Stromal cell of bone marrow (primary cell): ENCODE results near the gene ZNRD2.
"Not testable (repeated sequence)": the region's sequence is repeated elsewhere in the genome, so short reads cannot be mapped to it uniquely, and the experiment has no call there.

Experiments
- DNase-seq: peaks from one replicate; pipeline ENCODE4 v3.0.0-alpha.2; 2012; ENCODE audit warnings: low read depth

The ZNRD2 gene, protein sequence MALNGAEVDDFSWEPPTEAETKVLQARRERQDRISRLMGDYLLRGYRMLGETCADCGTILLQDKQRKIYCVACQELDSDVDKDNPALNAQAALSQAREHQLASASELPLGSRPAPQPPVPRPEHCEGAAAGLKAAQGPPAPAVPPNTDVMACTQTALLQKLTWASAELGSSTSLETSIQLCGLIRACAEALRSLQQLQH

DNA sequence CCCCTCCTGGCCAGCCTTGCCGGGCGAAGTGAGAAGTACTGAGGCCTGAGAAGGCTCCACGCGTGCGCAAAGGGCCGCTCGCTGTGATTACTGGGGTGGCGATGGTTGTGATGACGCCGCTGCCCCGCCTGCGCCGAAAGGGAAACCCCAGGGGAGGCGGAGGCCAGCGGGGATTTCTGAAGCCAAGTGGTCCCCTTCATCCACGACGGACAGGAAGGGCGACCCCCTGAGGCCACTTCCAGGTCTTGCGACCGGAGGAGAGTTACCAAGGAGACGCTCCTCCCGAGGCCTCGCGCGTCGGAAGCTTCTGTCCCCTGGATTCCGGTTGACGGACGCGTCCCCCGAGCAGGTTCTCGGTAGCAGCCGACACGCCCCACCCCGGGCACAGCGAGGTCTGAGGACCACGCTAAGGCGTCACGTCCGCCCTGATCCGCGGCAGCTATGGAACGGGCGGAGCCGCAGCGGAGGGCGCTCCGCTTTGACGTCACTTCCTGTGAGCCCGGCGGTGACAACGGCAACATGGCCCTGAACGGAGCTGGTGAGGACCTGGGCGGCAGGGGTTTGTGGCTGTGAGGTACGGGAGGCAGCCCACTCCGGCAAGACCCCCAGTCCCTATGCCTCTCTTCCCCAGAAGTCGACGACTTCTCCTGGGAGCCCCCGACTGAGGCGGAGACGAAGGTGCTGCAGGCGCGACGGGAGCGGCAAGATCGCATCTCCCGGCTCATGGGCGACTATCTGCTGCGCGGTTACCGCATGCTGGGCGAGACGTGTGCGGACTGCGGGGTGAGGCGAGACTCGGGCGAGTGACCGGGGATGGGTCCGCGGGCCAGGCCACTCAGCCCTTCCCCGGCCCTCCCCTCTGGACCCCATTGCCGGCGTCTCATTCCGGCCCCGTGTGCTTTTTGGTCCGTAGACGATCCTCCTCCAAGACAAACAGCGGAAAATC, at the start of gene ZNRD2:
TSS of gene ZNRD2 (plus strand) at position 505 of the 946 bp plus-strand sequence. CDS start at position 520, 15 bp downstream.
- peak; percentile 94 for DNase-seq

DNA sequence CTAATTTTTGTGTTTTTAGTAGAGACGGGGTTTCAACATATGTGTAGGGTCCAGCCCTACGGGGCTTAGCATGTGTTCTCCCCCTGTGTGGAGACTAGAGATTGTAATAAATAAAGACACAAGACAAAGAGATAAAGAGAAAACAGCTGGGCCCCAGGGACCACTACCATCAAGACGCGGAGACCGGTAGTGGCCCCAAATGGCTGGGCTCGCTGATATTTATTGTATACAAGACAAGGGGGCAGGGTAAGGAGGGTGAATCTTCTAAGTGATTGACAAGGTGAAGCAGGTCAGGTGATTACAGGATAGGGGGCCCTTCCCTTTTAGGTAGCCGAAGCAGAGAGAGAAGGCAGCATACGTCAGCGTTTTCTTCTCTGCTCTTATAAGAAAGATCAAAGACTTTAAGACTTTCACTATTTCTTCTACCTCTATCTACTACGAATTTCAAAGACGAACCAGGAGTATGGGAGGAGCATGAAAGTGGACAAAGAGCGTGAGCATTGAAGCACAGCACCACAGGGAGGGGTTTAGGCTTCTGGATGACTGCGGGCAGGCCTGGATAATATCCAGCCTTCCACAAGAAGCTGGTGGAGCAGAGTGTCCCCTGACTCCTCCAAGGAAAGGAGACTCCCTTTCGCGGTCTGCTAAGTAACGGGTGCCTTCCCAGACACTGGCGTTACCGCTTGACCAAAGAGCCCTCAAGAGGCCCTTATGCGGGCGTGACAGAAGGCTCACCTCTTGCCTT, 48.3 kb upstream of the ZNRD2 start:
- not testable (repeated sequence) for DNase-seq

DNA sequence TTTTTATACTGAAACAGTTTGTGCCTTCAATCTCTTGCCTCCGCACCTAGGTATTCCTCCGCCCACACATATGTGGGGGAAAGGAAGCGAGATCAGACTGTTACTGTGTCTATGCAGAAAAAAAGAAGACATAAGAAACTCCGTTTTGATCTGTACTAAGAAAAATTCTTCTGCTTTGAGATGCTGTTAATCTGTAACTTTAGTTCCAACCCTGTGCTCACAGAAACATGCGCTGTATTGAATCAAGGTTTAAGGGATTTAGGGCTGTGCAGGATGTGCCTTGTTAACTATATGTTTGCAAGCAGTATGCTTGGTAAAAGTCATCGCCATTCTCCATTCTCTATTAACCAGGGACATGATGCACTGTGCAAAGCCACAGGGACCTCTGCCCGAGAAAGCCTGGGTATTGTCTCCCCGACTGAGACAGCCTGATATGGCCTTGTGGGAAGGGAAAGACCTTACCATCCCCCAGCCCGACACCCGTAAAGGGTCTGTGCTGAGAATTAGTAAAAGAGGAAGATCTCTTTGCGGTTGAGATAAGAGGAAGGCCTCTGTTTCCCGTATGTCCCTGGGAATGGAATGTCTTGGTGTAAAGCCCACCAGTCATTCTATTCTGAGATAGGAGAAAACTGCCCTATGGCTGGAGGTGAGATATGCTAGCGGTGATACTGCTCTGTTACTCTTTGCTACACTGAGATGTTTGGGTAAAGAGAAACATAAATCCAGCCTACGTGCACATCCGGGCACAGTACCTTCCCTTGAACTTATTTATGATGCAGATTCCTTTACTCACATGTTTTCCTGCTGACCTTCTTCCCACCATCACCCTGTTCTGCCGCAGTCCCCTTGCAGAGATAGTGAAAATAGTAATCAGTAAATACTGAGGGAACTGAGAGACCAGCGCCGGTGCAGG, 47.3 kb upstream of the ZNRD2 start:
- DNase-seq = not testable (repeated sequence)

DNA sequence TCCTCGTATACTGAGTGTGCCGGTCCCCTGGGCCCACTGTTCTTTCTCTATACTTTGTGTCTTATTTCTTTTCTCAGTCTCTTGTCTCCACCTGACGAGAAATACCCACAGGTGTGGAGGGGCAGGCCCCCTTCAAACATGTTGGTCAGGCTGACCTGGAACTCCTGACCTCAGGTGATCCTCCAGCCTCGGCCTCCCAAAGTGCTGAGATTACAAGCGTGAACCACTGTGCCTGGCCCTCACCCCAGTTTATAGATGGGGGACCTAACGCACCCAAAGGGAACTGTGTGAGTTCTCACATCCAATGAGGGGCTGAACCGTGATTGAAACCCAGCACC, 46.7 kb upstream of the ZNRD2 start:
- not testable (repeated sequence) for DNase-seq

DNA sequence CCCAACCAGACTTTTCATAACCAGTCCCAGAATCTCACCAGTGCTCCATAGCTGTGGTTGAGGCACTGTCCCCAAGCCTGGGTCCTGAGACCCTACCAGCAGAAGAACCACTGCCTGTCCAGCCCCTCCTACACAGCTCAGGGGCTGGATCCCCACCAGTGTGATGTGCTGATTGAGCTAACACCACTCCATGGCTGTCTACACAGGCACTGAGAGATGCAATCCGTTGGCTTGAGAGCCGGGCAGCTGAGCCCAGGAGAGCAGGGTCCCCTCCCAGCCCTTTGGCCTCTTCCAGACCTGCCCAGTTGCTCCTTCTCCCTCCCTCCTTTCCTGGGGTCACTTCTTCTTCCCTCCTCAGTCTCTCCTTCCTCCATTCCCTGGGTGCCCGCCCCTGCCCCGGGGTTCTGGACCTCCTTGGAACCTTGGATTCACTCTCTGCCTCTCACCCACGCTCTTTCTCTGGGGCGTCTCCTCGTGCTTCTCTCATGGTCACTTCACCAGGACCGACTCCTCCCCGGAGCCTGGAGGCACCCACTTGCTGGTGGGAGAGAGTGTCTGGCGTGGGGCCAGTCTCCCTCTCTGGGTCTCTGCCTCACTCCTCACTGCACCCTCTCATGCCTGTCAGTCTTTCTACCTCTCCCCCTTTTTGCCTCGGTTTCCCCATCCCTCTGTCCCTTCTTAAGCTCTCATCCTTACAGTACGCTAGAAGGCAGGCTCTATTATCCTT, 46.1 kb upstream of the ZNRD2 start:
- DNase-seq = no peak

DNA sequence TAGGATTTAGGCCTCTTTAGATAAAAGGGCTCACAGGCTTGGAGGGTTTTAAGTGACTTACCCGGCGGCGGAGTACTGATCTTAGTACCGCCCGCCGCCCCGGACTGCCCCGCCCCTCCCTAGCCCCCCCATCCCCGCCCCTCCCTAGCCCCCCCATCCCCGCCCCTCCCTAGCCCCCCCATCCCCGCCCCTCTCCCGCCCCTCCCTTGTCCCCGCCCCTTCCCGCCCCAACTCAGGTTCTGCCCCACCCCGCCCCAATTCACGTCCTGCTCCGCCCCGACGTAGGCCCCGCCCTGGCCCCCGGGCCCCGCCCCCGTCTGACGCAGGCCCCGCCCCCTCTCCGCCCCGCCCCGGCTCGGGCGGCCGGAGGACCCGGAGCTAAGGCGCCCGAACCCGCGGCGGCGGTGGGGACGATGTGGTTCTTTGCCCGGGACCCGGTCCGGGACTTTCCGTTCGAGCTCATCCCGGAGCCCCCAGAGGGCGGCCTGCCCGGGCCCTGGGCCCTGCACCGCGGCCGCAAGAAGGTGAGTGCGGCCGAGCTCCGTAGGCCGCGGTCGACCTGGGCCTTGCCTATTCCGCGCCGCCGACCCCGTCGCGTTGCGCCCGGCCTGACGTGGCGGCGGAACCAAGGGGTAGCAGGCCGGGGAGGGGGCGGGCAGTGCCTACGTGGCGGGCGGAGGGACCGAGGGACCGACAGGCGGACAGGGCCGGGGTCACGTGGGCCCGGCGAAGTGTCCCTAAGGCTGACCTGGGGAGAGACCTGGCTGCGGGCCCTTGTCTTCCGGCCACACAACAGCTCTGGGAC, 45.3 kb upstream of the ZNRD2 start, which contains the start of gene SCYL1:
TSS of gene SCYL1 (plus strand) at position 343 of the 805 bp plus-strand sequence. CDS start at position 414, 71 bp downstream.
- peak; percentile 54 for DNase-seq

DNA sequence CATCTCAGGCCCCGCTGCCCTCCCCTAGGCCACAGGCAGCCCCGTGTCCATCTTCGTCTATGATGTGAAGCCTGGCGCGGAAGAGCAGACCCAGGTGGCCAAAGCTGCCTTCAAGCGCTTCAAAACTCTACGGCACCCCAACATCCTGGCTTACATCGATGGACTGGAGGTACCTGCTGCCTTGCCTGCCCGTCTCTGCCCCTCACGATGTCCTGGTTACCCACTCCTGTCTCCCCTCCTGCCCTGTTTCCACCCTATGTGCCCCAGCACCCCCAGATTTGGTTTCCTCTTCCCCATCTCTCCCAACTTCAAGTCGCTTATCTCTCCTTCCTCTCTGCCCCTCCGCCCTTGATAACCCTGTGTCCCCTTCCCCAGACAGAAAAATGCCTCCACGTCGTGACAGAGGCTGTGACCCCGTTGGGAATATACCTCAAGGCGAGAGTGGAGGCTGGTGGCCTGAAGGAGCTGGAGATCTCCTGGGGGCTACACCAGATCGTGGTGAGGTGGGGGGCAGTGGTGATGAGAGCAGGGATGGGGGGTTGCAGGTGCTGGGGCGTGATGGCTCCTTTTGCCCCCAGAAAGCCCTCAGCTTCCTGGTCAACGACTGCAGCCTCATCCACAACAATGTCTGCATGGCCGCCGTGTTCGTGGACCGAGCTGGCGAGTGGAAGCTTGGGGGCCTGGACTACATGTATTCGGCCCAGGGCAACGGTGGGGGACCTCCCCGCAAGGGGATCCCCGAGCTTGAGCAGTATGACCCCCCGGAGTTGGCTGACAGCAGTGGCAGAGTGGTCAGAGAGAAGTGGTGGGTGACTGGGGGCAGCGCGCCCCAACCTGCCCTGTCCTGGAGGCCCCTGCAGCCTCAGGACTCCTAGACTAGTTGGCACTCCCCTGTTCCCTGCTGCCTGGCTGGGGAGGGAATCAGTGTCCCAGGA, 44.5 kb upstream of the ZNRD2 start:
- DNase-seq = peak; percentile 9

DNA sequence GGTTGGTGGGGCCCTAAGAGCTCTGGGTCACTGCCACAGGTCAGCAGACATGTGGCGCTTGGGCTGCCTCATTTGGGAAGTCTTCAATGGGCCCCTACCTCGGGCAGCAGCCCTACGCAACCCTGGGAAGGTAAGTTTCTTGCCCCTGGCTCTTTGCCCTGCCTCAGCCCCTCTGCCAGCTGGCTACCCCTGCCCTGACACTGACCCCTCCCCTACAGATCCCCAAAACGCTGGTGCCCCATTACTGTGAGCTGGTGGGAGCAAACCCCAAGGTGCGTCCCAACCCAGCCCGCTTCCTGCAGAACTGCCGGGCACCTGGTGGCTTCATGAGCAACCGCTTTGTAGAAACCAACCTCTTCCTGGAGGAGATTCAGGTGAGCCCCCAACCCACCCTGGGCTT, 43.5 kb upstream of the ZNRD2 start:
- DNase-seq = no peak

DNA sequence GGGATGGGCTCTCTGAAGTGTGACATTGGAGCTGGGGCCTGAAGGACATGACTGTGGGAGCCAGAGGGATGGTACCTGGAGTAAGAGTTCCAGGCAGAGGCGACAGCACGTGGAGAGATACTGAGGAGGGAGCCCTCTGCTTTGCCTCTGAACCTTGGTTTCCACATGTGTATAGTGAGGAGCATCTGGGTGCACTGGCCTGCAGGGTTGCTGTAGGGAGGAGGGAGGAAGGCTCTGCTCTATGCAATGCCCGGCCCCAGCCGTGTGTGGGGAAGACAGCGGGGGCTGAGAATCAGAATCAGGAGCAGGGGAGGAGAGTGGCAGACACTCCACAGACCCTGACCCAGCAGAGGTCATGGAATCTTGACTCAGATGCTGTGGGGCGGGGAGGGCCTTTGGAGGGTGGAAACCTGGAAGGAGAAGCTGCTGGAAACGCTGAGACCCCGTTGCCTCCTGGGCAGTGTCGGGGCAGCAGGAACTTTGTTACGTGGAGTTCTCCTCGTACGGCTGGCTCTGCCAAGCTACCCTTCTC, 41.4 kb upstream of the ZNRD2 start:
- DNase-seq = no peak

DNA sequence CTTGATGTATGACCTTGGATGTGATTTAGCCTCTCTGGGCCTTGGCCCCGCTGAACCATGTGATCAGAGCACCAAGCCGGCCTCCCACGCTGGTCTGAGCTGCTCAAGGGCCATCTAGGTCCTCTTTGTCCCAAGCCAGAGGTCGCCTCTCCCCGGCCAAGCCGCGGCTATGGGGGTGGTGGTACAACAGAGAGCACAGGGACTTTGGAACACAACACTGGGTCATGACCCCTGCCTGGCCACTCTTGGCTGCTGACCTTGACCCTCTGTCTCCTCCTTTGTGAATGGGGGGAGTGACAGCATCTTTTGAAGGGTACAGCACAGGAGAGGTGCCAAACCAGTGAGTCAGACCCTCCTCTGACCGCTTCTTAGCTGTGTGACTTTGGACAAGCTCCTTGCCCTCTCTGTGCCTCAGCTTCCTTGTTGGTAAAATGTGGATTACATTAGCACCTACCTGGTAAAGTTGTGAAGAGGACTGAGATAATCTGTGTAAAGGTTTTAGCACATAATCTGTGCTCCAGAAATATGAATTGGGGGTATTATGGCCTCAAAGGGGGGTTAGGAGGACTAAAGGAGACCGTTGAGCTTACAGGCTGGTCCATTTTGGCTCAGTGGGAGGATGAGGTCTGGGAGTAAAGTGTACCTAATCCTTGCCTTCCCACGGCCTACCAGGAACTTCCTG, 40.7 kb upstream of the ZNRD2 start:
- DNase-seq = no peak

DNA sequence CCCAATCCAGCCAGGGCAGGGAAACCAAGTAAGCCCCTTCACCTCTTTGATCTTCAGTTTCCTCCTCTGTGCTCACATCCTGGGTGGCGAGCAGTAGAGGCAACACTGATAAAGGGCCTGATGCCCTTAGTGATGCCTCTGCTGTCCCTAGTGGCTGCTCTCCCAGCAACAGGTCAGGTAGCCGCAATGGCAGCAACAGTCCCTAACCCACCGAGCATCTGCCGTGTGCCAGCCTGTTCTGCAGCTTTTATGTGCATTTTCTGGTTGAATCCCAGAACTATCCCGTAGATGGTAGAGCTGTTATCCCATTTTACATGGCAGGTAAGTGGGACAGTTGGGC, 40.1 kb upstream of the ZNRD2 start:
- DNase-seq = no peak

DNA sequence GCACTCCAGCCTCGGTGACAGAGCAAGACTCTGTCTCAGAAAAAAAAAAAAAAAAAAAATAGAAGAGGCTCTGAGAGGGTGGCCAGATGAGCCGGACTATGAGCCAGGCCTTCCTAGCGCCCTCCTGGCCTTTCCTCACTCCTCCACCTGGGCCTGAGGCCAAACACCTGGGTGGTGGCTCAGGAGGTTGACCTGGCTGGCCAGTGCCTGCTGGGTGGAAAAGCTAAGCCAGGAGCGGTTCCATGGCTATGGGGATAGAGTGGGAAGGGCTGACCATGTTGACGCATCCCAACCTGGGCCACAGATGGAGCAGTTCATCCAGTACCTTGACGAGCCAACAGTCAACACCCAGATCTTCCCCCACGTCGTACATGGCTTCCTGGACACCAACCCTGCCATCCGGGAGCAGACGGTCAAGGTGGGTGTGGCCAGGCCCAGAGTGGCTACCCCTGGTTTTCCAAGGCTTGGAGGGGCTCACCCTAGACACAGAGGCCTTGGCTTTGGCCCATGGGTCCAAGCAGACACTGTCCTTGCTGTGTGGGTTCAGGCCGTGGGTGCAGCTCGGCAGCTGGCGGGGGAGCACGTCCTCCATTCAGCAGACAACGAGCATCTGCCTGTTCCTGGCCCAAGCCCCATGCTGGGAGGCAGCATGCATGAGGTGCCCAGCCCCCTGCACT, 37.8 kb upstream of the ZNRD2 start:
- DNase-seq = no peak

DNA sequence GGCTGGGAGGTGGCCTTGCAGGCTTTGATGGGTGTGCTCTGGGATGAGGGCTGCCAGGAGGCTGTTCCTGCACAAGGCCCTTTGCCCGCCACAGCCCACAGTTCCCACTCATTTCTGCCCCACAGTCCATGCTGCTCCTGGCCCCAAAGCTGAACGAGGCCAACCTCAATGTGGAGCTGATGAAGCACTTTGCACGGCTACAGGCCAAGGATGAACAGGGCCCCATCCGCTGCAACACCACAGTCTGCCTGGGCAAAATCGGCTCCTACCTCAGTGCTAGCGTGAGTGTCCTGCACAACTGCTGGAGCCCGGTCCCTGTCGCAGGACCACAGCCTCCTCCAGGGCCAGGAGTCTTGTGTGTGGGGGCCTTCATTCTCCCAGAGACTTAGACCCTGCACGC, 35.2 kb upstream of the ZNRD2 start:
- DNase-seq = no peak

DNA sequence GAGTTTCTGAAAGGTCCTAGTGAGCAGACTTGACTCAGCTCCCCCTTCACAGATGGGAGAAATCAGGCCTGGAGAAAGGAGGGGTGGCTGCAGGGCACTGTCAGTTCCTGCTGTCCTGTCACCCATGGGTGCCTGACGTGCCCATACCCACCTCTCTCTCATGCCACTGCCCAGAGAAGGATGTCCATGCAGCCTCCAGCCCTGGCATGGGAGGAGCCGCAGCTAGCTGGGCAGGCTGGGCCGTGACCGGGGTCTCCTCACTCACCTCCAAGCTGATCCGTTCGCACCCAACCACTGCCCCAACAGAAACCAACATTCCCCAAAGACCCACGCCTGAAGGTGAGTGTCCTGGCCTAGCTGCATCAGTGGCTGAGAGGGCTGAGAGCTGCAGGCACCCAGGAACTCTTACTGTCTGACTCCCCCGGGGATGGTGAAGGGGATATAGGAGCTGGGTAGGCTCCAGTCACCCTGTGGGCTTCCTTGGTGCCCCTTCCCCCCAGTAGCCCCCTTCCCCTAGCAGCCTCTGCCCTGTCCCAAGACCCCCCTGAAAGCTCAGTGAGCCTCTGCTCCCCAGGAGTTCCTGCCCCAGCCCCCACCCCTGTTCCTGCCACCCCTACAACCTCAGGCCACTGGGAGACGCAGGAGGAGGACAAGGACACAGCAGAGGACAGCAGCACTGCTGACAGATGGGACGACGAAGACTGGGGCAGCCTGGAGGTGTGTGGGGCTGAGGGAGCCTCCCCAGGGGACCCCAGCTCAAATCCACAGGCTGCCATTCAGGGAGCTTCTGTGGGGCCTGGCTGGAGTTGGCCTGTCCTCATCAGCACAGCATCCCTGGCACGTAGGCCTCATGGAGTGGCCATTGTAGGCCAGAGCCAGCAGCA, 33.6 kb upstream of the ZNRD2 start:
- DNase-seq = no peak

DNA sequence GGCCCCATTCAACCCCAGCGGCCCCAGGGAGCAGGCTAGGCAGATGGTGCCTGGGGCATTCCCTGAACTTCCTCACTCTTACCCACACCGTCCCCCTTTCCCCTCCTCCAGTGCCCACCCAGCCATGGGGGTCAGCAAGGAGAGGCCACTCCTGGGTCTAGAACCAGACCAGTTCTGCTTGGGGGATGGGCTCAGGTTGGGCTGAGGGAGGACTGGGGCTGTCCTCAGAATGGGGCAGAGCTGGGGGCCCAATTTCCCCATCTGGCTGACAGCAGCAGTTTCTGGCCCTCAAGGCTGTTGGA, 33.0 kb upstream of the ZNRD2 start:
- DNase-seq = no peak

DNA sequence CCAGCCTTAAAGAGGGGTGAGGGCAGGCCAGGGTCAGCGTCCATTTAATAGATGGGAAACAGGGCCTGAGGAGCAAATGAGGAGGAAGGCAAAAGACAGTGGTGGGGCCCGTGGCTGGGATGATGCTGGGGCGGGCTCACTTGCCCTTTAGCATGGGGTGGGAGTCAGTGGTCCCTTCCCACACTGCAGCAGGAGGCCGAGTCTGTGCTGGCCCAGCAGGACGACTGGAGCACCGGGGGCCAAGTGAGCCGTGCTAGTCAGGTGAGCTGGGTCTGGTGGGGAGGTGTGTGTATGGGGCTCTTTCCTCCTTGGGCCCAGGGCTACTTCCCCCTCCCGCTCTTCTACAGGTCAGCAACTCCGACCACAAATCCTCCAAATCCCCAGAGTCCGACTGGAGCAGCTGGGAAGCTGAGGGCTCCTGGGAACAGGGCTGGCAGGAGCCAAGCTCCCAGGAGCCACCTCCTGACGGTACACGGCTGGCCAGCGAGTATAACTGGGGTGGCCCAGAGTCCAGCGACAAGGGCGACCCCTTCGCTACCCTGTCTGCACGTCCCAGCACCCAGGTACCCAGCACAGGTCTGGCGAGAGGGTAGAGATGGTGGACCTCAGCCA, 32.6 kb upstream of the ZNRD2 start:
- no peak for DNase-seq
